HepG2 (cell line): Measurements from ENCODE around the gene RASL12. TPM values are rescaled to one million over a fixed set of nuclear protein-coding genes. Genes with fewer than 3 reads are reported as not detected.

ENCODE experiments used
- ATAC-seq: fragments of 200-7000 bp; cut with Tn5 transposase; 3 replicates; pipeline ENCODE4 v1.9.1; 2020; ENCODE audit warnings: mild to moderate bottlenecking, moderate library complexity
- BruUV-seq: library from RNA; stranded (reverse); fragments of 400-500 nt; replicated peaks from 2 replicates; lab custom pipeline; 2021; lab: Mats Ljungman, UMichigan
- CTCF ChIA-PET: fragments of 300-600 bp; formaldehyde crosslinking; extraction: SDS; loops from one replicate; lab custom pipeline; 2021; ENCODE audit warnings: low total read pairs, inconsistent platforms, low intra/inter-chr PET ratio; lab: Yijun Ruan, JAX
- POLR2A ChIA-PET: fragments of 350-600 bp; sonication (Branson Sonifier 250); formaldehyde crosslinking; loops from one replicate; lab custom pipeline; 2020; ENCODE audit warnings: antibody characterized with exemption, inconsistent platforms; lab: Yijun Ruan, JAX
- DNase-seq: peaks from one replicate; pipeline ENCODE4 v3.0.0-alpha.2; 2015; ENCODE audit warnings: low spot score
- FAIRE-seq: peaks from 3 replicates; lab custom pipeline; 2011; peaks lifted over from hg19 to GRCh38; lab: Jason Lieb, UNC
- H2AFZ ChIP-seq: one replicate; pipeline ENCODE4 v1.6.1; 2011; ENCODE audit warnings: low read length, inconsistent platforms
- H3K27ac ChIP-seq: fragments of 300-600 bp; 3 replicates; pipeline ENCODE4 v1.8.0; 2011; ENCODE audit warnings: mixed run types, mild to moderate bottlenecking, mixed read lengths, low read length, inconsistent platforms; ENCODE audit not compliant: insufficient read depth; ENCODE audit errors: extremely low read length
- H3K27me3 ChIP-seq, 2 experiments: fragments of 200-600 bp in 1 of 2; 2 replicates in 1 of 2; 3 replicates in 1 of 2; pipeline versions ENCODE4 v1.6.0 to v1.8.0; 2011; ENCODE audit warnings: low read length in 2 of 2, mild to moderate bottlenecking in 2 of 2, moderate library complexity in 2 of 2, inconsistent platforms in 1 of 2; ENCODE audit not compliant: insufficient read depth in 2 of 2, control insufficient read depth in 1 of 2
- H3K36me3 ChIP-seq, 2 experiments: fragments of 200-600 bp in 1 of 2; replicated peaks in 1 of 2; 2 replicates in 1 of 2; 3 replicates in 1 of 2; pipeline versions ENCODE4 v1.5.1 to v1.8.0; 2011; ENCODE audit warnings: low read length in 2 of 2, inconsistent platforms in 1 of 2; ENCODE audit not compliant: insufficient read depth in 2 of 2, control insufficient read depth in 1 of 2
- H3K4me1 ChIP-seq: 2 replicates; pipeline ENCODE4 v1.5.1; 2012; ENCODE audit warnings: low read length, inconsistent platforms; ENCODE audit not compliant: insufficient read depth
- H3K4me2 ChIP-seq: 2 replicates; pipeline ENCODE4 v1.6.0; 2011; ENCODE audit warnings: low read depth, low read length, inconsistent platforms
- H3K4me3 ChIP-seq, 3 experiments: fragments of 200-600 bp in 1 of 3; sonication (generic), shearing (Covaris generic) in 1 of 3; replicated peaks in 1 of 3; 2 replicates each; pipeline ENCODE4 v1.5.1; 2011 to 2016; ENCODE audit warnings: low read length in 3 of 3, inconsistent platforms in 2 of 3, low read depth in 2 of 3, mild to moderate bottlenecking in 2 of 3, control low read depth in 1 of 3, mixed read lengths in 1 of 3; ENCODE audit not compliant: insufficient read depth in 1 of 3
- H3K79me2 ChIP-seq: one replicate; pipeline ENCODE4 v1.6.1; 2011; ENCODE audit warnings: low read length, inconsistent platforms; ENCODE audit not compliant: insufficient read depth
- H3K9ac ChIP-seq: 2 replicates; pipeline ENCODE4 v1.6.0; 2011; ENCODE audit warnings: mild to moderate bottlenecking, low read depth, low read length, inconsistent platforms; ENCODE audit not compliant: insufficient read depth
- H3K9me3 ChIP-seq: 2 replicates; pipeline ENCODE4 v1.5.1; 2012; ENCODE audit warnings: mild to moderate bottlenecking, low read length
- H4K20me1 ChIP-seq: 2 replicates; pipeline ENCODE4 v1.6.0; 2011; ENCODE audit warnings: inconsistent platforms, mild to moderate bottlenecking, low read length, moderate library complexity; ENCODE audit not compliant: insufficient read depth
- FOXK1 ChIP-seq: sonication (generic); formaldehyde crosslinking; IDR thresholded peaks from 2 replicates; pipeline ENCODE4 v1.4.0; 2020; ENCODE audit warnings: low read depth, missing genetic modification reagents, borderline replicate concordance
- HES4 ChIP-seq: sonication (generic); formaldehyde crosslinking; IDR thresholded peaks from 2 replicates; pipeline ENCODE4 v1.9.0; 2021; ENCODE audit warnings: mild to moderate bottlenecking, missing genetic modification reagents, borderline replicate concordance
- MAZ ChIP-seq, 2 experiments: sonication (generic) in 1 of 2; formaldehyde crosslinking in 1 of 2; IDR thresholded peaks; 2 replicates each; pipeline versions ENCODE4 v1.5.0 to v1.6.1; 2012 to 2020; ENCODE audit warnings: low read depth in 2 of 2, mild to moderate bottlenecking in 2 of 2, borderline replicate concordance in 1 of 2, improper control_type of control experiment in 1 of 2, low read length in 1 of 2, missing genetic modification reagents in 1 of 2, moderate library complexity in 1 of 2
- TOE1 ChIP-seq: sonication (generic); formaldehyde crosslinking; IDR thresholded peaks from 2 replicates; pipeline ENCODE4 v1.4.0; 2020; ENCODE audit warnings: mild to moderate bottlenecking, missing genetic modification reagents
- ZNF136 ChIP-seq: sonication (generic); formaldehyde crosslinking; IDR thresholded peaks from 2 replicates; pipeline ENCODE4 v1.8.1; 2022; ENCODE audit warnings: low read depth, mild to moderate bottlenecking, moderate library complexity, missing genetic modification reagents
- WGBS: methylation state at CpG from one replicate; pipeline ENCODE4 v1.1.6; 2017; ENCODE audit warnings: low lambda C conversion rate; 5-methylcytosine and 5-hydroxymethylcytosine counted together
- in situ Hi-C: cut with HindIII; loops from 2 replicates; pipeline ENCODE4 v1.10.0; 2017; ENCODE audit warnings: low pct_unique_long_range_greater_than_20kb; ENCODE audit not compliant: extremely low pct_ligation_motif_present
- intact Hi-C: fragments of 100-400 bp; cut with micrococcal nuclease; formaldehyde crosslinking; loops from one replicate; pipeline ENCODE4 v1.10.0; 2022; ENCODE audit not compliant: unreplicated experiment
- polyA plus RNA-seq, 8 experiments: library from polyadenylated mRNA; depleted of rRNA in 3 of 8; stranded (reverse) in 7 of 8; unstranded in 1 of 8; fragments of >200 nt; fragmentation: Illumina TruSeq in 4 of 8; extraction: Trizol in 4 of 8; gene quantifications; 2 replicates each; pipeline versions ENCODE4 v1.2.1 to v1.2.3, GENCODE V29; 2011 to 2016; ENCODE audit warnings: low read depth in 4 of 8, missing spikeins in 1 of 8, mixed read lengths in 1 of 8; ENCODE audit not compliant: insufficient read depth in 1 of 8
- total RNA-seq, 5 experiments: library from RNA; depleted of rRNA; stranded (reverse); fragments of >200 nt; fragmentation: Illumina TruSeq; extraction: Trizol; gene quantifications; 2 replicates each; pipeline ENCODE4 v1.2.3, GENCODE V29; 2016; ENCODE audit warnings: low read depth in 1 of 5
- TF ChIP-seq, protein P1 (sequence below): sonication (generic); formaldehyde crosslinking; IDR thresholded peaks from 2 replicates; pipeline ENCODE4 v1.5.0; 2020; ENCODE audit warnings: mild to moderate bottlenecking, missing genetic modification reagents, borderline replicate concordance
- TF ChIP-seq, protein P2 (sequence below): sonication (generic); formaldehyde crosslinking; IDR thresholded peaks from 2 replicates; pipeline ENCODE4 v1.4.0; 2020; ENCODE audit warnings: low read depth, mild to moderate bottlenecking, missing genetic modification reagents

Gene RASL12
- total and polyA plus RNA-seq, 2 of the 13 experiments (the other 11 are each of a cell fraction or from before 2014, with no cell fraction given): 0.16 to 0.55 TPM

DNA sequence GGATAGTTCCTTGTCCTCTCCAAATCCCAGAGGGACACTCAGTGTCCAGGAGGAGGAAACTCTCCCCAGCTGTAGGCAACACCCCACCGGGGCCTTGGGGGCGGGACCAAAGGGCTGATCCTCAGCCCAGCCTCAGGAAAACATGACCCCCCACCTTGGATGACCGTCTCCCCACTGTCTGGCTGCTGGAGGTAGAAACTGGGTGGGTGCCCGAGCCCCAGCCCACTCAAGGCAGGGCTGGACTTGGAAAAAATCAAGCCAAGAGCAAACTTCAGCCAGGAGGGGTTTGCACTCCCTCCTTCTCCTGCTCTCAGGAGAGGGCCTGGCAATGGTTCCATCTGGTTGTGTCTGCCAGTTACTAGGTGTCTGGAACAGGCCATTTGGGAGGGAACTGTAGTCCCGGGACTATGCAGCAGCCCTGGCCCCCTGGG lies 3.6 kb upstream of the RASL12 start (continued):
- TF ChIP-seq, protein P1, sequence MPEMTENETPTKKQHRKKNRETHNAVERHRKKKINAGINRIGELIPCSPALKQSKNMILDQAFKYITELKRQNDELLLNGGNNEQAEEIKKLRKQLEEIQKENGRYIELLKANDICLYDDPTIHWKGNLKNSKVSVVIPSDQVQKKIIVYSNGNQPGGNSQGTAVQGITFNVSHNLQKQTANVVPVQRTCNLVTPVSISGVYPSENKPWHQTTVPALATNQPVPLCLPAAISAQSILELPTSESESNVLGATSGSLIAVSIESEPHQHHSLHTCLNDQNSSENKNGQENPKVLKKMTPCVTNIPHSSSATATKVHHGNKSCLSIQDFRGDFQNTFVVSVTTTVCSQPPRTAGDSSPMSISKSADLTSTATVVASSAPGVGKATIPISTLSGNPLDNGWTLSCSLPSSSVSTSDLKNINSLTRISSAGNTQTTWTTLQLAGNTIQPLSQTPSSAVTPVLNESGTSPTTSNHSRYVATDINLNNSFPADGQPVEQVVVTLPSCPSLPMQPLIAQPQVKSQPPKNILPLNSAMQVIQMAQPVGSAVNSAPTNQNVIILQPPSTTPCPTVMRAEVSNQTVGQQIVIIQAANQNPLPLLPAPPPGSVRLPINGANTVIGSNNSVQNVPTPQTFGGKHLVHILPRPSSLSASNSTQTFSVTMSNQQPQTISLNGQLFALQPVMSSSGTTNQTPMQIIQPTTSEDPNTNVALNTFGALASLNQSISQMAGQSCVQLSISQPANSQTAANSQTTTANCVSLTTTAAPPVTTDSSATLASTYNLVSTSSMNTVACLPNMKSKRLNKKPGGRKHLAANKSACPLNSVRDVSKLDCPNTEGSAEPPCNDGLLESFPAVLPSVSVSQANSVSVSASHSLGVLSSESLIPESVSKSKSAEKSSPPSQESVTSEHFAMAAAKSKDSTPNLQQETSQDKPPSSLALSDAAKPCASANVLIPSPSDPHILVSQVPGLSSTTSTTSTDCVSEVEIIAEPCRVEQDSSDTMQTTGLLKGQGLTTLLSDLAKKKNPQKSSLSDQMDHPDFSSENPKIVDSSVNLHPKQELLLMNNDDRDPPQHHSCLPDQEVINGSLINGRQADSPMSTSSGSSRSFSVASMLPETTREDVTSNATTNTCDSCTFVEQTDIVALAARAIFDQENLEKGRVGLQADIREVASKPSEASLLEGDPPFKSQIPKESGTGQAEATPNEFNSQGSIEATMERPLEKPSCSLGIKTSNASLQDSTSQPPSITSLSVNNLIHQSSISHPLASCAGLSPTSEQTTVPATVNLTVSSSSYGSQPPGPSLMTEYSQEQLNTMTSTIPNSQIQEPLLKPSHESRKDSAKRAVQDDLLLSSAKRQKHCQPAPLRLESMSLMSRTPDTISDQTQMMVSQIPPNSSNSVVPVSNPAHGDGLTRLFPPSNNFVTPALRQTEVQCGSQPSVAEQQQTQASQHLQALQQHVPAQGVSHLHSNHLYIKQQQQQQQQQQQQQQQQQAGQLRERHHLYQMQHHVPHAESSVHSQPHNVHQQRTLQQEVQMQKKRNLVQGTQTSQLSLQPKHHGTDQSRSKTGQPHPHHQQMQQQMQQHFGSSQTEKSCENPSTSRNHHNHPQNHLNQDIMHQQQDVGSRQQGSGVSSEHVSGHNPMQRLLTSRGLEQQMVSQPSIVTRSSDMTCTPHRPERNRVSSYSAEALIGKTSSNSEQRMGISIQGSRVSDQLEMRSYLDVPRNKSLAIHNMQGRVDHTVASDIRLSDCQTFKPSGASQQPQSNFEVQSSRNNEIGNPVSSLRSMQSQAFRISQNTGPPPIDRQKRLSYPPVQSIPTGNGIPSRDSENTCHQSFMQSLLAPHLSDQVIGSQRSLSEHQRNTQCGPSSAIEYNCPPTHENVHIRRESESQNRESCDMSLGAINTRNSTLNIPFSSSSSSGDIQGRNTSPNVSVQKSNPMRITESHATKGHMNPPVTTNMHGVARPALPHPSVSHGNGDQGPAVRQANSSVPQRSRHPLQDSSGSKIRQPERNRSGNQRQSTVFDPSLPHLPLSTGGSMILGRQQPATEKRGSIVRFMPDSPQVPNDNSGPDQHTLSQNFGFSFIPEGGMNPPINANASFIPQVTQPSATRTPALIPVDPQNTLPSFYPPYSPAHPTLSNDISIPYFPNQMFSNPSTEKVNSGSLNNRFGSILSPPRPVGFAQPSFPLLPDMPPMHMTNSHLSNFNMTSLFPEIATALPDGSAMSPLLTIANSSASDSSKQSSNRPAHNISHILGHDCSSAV: no peak

DNA sequence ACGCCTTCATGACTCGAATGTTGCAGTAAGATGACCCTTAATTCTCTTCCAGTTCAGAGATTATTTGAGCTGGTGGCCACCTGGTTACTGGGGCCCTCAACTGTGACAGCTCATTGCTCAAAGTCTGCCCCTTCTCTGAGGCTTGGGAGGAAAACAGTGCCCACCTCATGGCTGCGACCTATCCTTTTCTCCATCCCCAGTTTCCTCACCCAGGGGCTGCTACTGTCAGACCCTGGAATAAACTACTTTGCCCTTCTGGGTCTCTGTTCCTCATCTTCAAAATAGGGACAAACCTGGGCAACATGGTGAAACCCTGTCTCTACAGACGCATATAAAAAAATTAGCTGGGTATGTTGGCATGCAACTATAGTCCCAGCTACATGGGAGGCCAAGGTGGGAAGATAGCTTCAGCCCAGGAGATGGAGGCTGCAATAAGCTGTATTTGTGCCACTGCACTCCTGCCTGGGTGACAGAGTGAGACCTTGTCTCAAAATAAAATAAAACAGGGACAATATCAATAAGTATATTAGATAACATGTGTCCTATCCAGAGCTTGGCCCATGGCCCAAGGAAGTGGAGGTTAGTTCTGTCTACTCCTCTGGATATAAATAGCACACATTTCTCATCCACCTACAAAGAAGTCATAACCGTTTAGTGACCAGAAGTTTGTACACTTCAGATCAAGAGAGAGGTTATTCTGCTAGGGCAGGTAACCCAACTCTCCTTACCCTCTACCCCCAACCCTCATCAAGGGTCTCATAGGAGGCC lies 2.2 kb upstream of the RASL12 start:
- in situ Hi-C loops: no loop called here
- ATAC-seq (no peak), DNase-seq (no peak), FAIRE-seq (no peak)
- Histone ChIP-seq H3K27me3 (peaks cover 1 to 15% of the 10 kb centered on the region in 2 experiments; a peak in 4 of 5 replicates), H3K9ac (no peak overlapping the region), H3K36me3 (no peaks in the 10 kb centered on the region), H2AFZ (no peak overlapping the region), H3K79me2 (no peaks in the 10 kb centered on the region), H3K4me2 (no peak overlapping the region), H3K27ac (no peak overlapping the region), H3K9me3 (no peaks in the 10 kb centered on the region), H3K4me3 (no peak overlapping the region), H4K20me1 (no peaks in the 10 kb centered on the region), H3K4me1 (peaks cover 18% of the 10 kb centered on the region; the same call in 1 of the 2 replicates)
- CTCF ChIA-PET: no interaction called here
- BruUV-seq: no TSS peak
- POLR2A ChIA-PET: interaction anchor here (0.7 to 1.5 kb wide), 2 partner anchors 12 to 235 kb away, joined by 4 to 6 read pairs; partner anchors contain the start of gene RNU5B-1
- intact Hi-C loops: no loop called here
- 33% methylated on average over 3 of the region's 5 CpGs for WGBS
- TF ChIP-seq FOXK1 (CRISPR knock-in tag) (no peak), HES4 (CRISPR knock-in tag) (no peak), ZNF136 (no peak), TOE1 (CRISPR knock-in tag) (no peak), MAZ (IDR thresholded peaks at IDR 0.05; ENCODE audit: borderline replicate concordance, low read depth, low read length) (no peak), MAZ (CRISPR knock-in tag; IDR thresholded peaks at IDR 0.05; ENCODE audit: low read depth) (no peak)
- TF ChIP-seq, protein P2, sequence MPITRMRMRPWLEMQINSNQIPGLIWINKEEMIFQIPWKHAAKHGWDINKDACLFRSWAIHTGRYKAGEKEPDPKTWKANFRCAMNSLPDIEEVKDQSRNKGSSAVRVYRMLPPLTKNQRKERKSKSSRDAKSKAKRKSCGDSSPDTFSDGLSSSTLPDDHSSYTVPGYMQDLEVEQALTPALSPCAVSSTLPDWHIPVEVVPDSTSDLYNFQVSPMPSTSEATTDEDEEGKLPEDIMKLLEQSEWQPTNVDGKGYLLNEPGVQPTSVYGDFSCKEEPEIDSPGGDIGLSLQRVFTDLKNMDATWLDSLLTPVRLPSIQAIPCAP (CRISPR knock-in tag): no peak
